Fibroblast of pulmonary artery (primary cell): Measurements from ENCODE around the gene SLC10A7.
A peak's percentile ranks its signal among the peaks of the same experiment; 100 is the strongest.

Experiments used
- DNase-seq: peaks from one replicate; pipeline ENCODE4 v3.0.0-alpha.2; 2010; ENCODE audit warnings: low read depth
- H3K4me3 ChIP-seq: replicated peaks from 2 replicates; pipeline ENCODE4 v1.5.1; 2011; ENCODE audit warnings: low read depth, mild to moderate bottlenecking, control low read depth, low read length, moderate library complexity
- TF ChIP-seq, protein P1 (sequence below): IDR thresholded peaks from 2 replicates; pipeline ENCODE4 v1.5.1; 2011; ENCODE audit warnings: mild to moderate bottlenecking, control low read depth, low read length, inconsistent platforms; ENCODE audit errors: missing control alignments

SLC10A7 gene

GRCh38 chr4:146257511-146257910 is 264.2 kb downstream of the SLC10A7 start:
- DNase-seq: no peak
- no peak overlapping the region for H3K4me3 ChIP-seq
- TF ChIP-seq, protein P1, sequence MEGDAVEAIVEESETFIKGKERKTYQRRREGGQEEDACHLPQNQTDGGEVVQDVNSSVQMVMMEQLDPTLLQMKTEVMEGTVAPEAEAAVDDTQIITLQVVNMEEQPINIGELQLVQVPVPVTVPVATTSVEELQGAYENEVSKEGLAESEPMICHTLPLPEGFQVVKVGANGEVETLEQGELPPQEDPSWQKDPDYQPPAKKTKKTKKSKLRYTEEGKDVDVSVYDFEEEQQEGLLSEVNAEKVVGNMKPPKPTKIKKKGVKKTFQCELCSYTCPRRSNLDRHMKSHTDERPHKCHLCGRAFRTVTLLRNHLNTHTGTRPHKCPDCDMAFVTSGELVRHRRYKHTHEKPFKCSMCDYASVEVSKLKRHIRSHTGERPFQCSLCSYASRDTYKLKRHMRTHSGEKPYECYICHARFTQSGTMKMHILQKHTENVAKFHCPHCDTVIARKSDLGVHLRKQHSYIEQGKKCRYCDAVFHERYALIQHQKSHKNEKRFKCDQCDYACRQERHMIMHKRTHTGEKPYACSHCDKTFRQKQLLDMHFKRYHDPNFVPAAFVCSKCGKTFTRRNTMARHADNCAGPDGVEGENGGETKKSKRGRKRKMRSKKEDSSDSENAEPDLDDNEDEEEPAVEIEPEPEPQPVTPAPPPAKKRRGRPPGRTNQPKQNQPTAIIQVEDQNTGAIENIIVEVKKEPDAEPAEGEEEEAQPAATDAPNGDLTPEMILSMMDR: no peak

- no peak overlapping the region for H3K4me3 ChIP-seq
- TF ChIP-seq, protein P1: no peak
- no peak for DNase-seq
Measured at GRCh38 chr4:146256328-146256727, 265.4 kb downstream of the SLC10A7 start.

GRCh38 chr4:146255874-146256273 is 265.9 kb downstream of the SLC10A7 start:
- no peak overlapping the region for H3K4me3 ChIP-seq
- peak; percentile 78 for DNase-seq
- TF ChIP-seq, protein P1: no peak

DNA sequence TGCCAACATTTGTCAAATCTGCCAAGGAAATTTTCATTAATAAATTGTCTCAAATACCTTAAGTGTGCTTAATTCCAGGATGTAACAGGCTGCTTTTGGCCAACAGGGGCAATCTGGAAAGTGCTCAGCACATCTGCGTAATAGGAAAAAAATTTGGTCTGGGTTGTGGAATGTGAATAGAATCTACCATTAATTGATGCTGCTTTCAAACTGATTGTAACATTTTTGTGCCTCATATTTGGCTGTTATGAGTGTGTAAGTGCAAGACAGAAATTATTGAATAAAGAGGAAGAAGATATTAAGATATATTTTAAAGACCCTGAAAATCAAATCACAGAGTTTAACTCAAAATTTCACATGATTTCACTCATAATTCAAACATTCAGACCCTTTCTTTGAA is 266.3 kb downstream of the SLC10A7 start:
- no peak overlapping the region for H3K4me3 ChIP-seq
- DNase-seq: peak; percentile 67
- TF ChIP-seq, protein P1: peak; percentile 15

GRCh38 chr4:146252969-146253611 is 268.6 kb downstream of the SLC10A7 start:
- TF ChIP-seq, protein P1: no peak
- H3K4me3 ChIP-seq: no peak overlapping the region
- DNase-seq: no peak

- TF ChIP-seq, protein P1: no peak
- no peak overlapping the region for H3K4me3 ChIP-seq
Measured at GRCh38 chr4:146247356-146247755, 274.4 kb downstream of the SLC10A7 start.

GRCh38 chr4:146246381-146246780 is 275.4 kb downstream of the SLC10A7 start:
- DNase-seq: no peak
- TF ChIP-seq, protein P1: no peak
- H3K4me3 ChIP-seq: no peak overlapping the region

More at GRCh38 chr4:146247356-146247755, 274.4 kb downstream of the SLC10A7 start:
- DNase-seq: no peak
